MCF 10A (cell line): ENCODE measurements around the gene CD164L2. TPM values are rescaled to one million over a fixed set of nuclear protein-coding genes. Genes with fewer than 3 reads are reported as not detected.
"Not testable (repeated sequence)": the region's sequence is repeated elsewhere in the genome, so short reads cannot be mapped to it uniquely, and the experiment has no call there.

ENCODE experiments used
- BruUV-seq: library from RNA; stranded (reverse); fragments of 400-500 nt; replicated peaks from 2 replicates; lab custom pipeline; 2021; lab: Mats Ljungman, UMichigan
- CTCF ChIA-PET: fragments of 300-600 bp; sonication (Branson Sonifier 250); formaldehyde crosslinking; extraction: SDS; loops from one replicate; lab custom pipeline; 2021; ENCODE audit warnings: antibody characterized with exemption, inconsistent platforms; lab: Yijun Ruan, JAX
- POLR2A ChIA-PET: fragments of 300-600, 350-650 bp; sonication (Branson Sonifier 250); formaldehyde crosslinking; extraction: SDS; loops from one replicate; lab custom pipeline; 2020; ENCODE audit warnings: antibody characterized with exemption, inconsistent platforms; lab: Yijun Ruan, JAX
- DNase-seq: peaks from one replicate; pipeline ENCODE4 v3.0.0-alpha.2; 2018; ENCODE audit not compliant: unreplicated experiment
- H3K27ac Mint-ChIP-seq: one replicate; pipeline ENCODE4 v1.8.0; 2022; ENCODE audit warnings: mild to moderate bottlenecking, low read depth, mixed read lengths; ENCODE audit not compliant: unreplicated experiment
- H3K27me3 Mint-ChIP-seq: one replicate; pipeline ENCODE4 v1.8.0; 2022; ENCODE audit warnings: mixed read lengths; ENCODE audit not compliant: insufficient read depth, unreplicated experiment
- H3K36me3 Mint-ChIP-seq: one replicate; pipeline ENCODE4 v1.8.0; 2022; ENCODE audit warnings: mild to moderate bottlenecking, moderate library complexity, mixed read lengths; ENCODE audit not compliant: insufficient read depth, unreplicated experiment
- H3K4me1 Mint-ChIP-seq: one replicate; pipeline ENCODE4 v1.8.0; 2022; ENCODE audit warnings: mixed read lengths; ENCODE audit not compliant: insufficient read depth, unreplicated experiment
- H3K4me3 Mint-ChIP-seq: one replicate; pipeline ENCODE4 v1.8.0; 2022; ENCODE audit warnings: mild to moderate bottlenecking, moderate library complexity, mixed read lengths; ENCODE audit not compliant: unreplicated experiment
- H3K9me3 Mint-ChIP-seq: one replicate; pipeline ENCODE4 v1.8.0; 2022; ENCODE audit warnings: mixed read lengths; ENCODE audit not compliant: unreplicated experiment
- intact Hi-C: fragments of 100-400 bp; cut with micrococcal nuclease; formaldehyde crosslinking; loops from 2 replicates; pipeline ENCODE4 v1.14.1; 2022
- total RNA-seq: library from RNA; stranded (reverse); gene quantifications from 2 replicates; pipeline ENCODE4 v1.2.3, GENCODE V29; 2022
- TF ChIP-seq, protein P1 (sequence below): fragments of 200-600 bp; IDR thresholded peaks from one replicate; pipeline ENCODE4 v1.8.0; 2022; ENCODE audit warnings: antibody characterized with exemption, mild to moderate bottlenecking; ENCODE audit not compliant: unreplicated experiment

The CD164L2 gene
- total RNA-seq, 1 experiment from 2014 or later = 0.23 TPM

DNA sequence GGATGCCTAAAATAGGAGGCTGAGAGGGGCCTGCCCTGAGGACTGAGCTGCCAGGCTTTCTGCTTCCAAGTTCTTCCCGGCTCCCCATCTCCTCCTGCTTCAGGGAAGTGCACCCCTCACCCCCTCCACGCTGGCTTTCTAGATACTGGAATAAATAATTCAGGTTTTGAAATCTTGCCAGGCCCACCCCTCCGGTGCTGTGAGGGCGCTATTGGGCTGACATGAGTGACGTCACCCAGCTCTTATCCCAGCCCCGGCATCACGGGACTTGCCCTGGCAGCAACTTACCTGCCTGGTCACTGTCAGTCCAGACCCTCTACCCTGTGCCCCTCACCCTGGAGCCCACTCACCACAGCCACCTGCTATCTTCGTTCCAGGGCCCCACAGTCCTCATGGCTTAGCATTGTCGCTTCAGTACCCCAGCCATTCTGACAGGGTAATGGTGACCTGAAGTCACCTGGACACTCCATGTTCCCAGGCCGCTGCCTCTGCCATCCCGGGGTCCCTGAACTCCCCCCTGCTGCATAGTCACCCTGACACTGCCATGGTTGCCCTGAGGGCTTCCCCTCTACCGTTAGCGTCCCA is 8.5 kb upstream of the CD164L2 start:
- Mint-ChIP-seq H3K4me1 (peaks cover 18% of the 10 kb centered on the region), H3K27me3 (no peaks in the 10 kb centered on the region), H3K36me3 (peaks cover 13% of the 10 kb centered on the region), H3K4me3 (peak overlapping the region; percentile 72), H3K27ac (peak overlapping the region; percentile 53), H3K9me3 (no peaks in the 10 kb centered on the region)
- DNase-seq = peak; percentile 35
- CTCF ChIA-PET = interaction anchor here (0.6 to 12.0 kb wide), 16 partner anchors 10 to 370 kb away, joined by 3 to 225 read pairs (median 3); partner anchors contain the start of gene MAP3K6
- POLR2A ChIA-PET = interaction anchor here (0.6 to 1.4 kb wide), 6 partner anchors 10 to 213 kb away, joined by 3 to 6 read pairs (median 4); partner anchors contain the start of gene SYTL1
- TF ChIP-seq, protein P1, sequence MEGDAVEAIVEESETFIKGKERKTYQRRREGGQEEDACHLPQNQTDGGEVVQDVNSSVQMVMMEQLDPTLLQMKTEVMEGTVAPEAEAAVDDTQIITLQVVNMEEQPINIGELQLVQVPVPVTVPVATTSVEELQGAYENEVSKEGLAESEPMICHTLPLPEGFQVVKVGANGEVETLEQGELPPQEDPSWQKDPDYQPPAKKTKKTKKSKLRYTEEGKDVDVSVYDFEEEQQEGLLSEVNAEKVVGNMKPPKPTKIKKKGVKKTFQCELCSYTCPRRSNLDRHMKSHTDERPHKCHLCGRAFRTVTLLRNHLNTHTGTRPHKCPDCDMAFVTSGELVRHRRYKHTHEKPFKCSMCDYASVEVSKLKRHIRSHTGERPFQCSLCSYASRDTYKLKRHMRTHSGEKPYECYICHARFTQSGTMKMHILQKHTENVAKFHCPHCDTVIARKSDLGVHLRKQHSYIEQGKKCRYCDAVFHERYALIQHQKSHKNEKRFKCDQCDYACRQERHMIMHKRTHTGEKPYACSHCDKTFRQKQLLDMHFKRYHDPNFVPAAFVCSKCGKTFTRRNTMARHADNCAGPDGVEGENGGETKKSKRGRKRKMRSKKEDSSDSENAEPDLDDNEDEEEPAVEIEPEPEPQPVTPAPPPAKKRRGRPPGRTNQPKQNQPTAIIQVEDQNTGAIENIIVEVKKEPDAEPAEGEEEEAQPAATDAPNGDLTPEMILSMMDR = no peak
- no TSS peak for BruUV-seq
- intact Hi-C loops = loop anchor here (1.0 to 2.0 kb wide), 3 partner anchors 90 to 272 kb away; no protein-coding TSS in a partner anchor

DNA sequence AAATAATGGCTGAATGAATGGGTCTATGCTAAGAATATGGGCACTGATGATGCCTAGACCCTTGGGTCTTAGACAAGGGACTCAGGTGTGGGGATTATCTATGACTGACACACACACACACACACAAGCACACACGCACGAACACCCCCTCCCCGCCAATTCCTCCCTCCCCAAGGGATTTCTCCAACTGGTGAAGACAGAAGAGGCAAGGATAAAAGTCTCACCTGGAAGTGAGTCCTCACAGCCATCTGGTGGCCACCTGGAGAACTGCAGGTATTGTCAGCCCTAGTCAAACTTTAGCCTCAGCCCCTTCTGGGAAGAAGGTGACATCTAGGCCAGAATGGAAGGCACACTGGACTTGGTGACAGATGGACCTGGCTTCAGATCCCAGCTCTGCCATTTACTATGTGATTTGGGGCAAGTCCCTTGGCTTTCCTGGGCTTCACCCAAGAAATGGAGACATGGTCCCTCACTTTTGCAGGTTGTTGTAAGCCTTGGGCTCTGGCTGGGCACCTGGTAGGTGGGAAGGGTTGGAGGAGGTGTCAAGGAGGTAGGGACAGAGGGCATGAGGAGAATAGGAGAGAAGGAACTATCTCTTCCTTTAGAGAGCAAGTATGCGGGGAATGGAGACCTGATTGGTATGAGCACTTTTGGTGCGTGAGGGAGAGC is 5.3 kb upstream of the CD164L2 start:
- Mint-ChIP-seq H3K4me1 (peaks cover 8% of the 10 kb centered on the region), H3K36me3 (peaks cover 9% of the 10 kb centered on the region), H3K4me3 (no peak overlapping the region), H3K27ac (no peak overlapping the region), H3K9me3 (no peaks in the 10 kb centered on the region), H3K27me3 (no peaks in the 10 kb centered on the region)
- peak; percentile 79 for DNase-seq
- ChIA-PET CTCF (interaction anchor here (0.6 to 12.0 kb wide), 25 partner anchors 8 to 353 kb away, joined by 3 to 225 read pairs (median 5); partner anchors contain the start of genes MAP3K6 and SYTL1), POLR2A (interaction anchor here (0.7 to 3.7 kb wide), 4 partner anchors 22 to 89 kb away, joined by 3 to 23 read pairs (median 6); partner anchors contain the start of gene MAP3K6)
- TF ChIP-seq, protein P1 = peak; percentile 75
- BruUV-seq = no TSS peak
- intact Hi-C loops = loop anchor here (1.0 to 2.0 kb wide), 3 partner anchors 22 to 87 kb away; partner anchors contain the start of gene MAP3K6

DNA sequence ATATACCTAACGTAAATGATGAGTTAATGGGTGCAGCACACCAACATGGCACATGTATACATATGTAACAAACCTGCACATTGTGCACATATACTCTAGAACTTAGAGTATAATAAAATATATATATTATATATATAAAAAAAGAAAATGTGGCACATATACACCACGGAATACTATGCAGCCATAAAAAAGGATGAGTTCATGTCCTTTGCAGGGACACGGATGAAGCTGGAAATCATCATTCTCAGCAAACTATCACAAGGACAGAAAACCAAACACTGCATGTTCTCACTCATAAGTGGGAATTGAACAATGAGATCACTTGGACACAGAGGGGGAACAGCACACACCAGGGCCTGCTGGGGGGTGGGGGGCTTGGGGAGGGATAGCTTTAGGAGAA is 1.7 kb upstream of the CD164L2 start:
- H3K4me3 Mint-ChIP-seq, H3K27ac Mint-ChIP-seq, H3K9me3 Mint-ChIP-seq, H3K4me1 Mint-ChIP-seq, BruUV-seq, DNase-seq, H3K27me3 Mint-ChIP-seq, H3K36me3 Mint-ChIP-seq, intact Hi-C loops: not testable (repeated sequence)
- POLR2A ChIA-PET = interaction anchor here (4.3 kb wide), 1 partner anchor 19 kb away, joined by 29 read pairs; the partner anchor contains the start of gene MAP3K6
- CTCF ChIA-PET = interaction anchor here (0.6 to 12.0 kb wide), 5 partner anchors 10 to 259 kb away, joined by 3 to 225 read pairs (median 8); partner anchors contain the start of gene MAP3K6

DNA sequence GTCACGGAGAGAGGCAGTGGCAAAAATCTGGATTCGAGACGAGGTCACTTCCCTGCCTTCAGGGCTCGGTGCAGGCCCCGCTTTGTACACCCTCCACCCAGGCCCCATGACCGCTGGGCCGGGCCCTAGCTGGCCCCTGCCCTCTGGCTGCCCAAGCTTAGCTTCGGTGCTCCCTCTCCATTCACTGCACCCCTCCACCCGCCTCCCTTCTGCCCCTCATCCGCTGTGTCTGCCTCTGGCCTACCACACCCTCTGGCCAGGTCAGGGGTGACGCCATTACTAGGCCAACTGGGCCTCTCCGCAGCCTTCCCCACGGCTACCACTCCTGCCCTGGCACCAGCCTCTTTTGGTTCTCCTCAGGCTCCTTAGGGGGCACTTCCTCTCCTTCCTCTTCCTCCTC is 528 bp upstream of the CD164L2 start:
- CTCF ChIA-PET = interaction anchor here (0.7 to 12.0 kb wide), 8 partner anchors 11 to 278 kb away, joined by 3 to 225 read pairs (median 8); partner anchors contain the start of gene MAP3K6
- DNase-seq = no peak
- H3K36me3 Mint-ChIP-seq = peaks cover 3% of the 10 kb centered on the region
- POLR2A ChIA-PET = interaction anchor here (0.6 to 4.3 kb wide), 4 partner anchors 17 to 125 kb away, joined by 3 to 29 read pairs (median 4); partner anchors contain the start of gene MAP3K6
- no peak overlapping the region for H3K27ac Mint-ChIP-seq
- H3K27me3 Mint-ChIP-seq = no peaks in the 10 kb centered on the region
- TF ChIP-seq, protein P1 = no peak
- H3K9me3 Mint-ChIP-seq = no peaks in the 10 kb centered on the region
- intact Hi-C loops = no loop called here
- H3K4me3 Mint-ChIP-seq = no peak overlapping the region
- no TSS peak for BruUV-seq
- H3K4me1 Mint-ChIP-seq = peaks cover 12% of the 10 kb centered on the region
